AG10803 (cell line): ENCODE measurements around the gene SYNM.
A peak's percentile ranks its signal among the peaks of the same experiment; 100 is the strongest.

ENCODE experiments used
- DNase-seq: peaks from one replicate; pipeline ENCODE4 v3.0.0; 2010; ENCODE audit warnings: low read depth
- H3K4me3 ChIP-seq: 2 replicates; pipeline ENCODE4 v1.5.1; 2011; ENCODE audit warnings: mild to moderate bottlenecking, low read length, control low read depth
- CTCF ChIP-seq: conservative IDR thresholded peaks from 2 replicates; pipeline ENCODE4 v1.5.1; 2011; ENCODE audit warnings: mild to moderate bottlenecking, low read length, control low read depth, inconsistent platforms

The SYNM gene

GRCh38 chr15:99121691-99122410 is 17.0 kb downstream of the SYNM start:
- no peak for DNase-seq
- H3K4me3 ChIP-seq, result no peak overlapping the region
- TF ChIP-seq CTCF, result no peak

GRCh38 chr15:99122831-99123712 is 18.2 kb downstream of the SYNM start:
- TF ChIP-seq CTCF, result no peak

GRCh38 chr15:99123713-99124451 is 19.0 kb downstream of the SYNM start:
- peak overlapping the region; percentile 38 for H3K4me3 ChIP-seq
- no peak for TF ChIP-seq CTCF
- DNase-seq, result peak; percentile 97

More at GRCh38 chr15:99122831-99123712, 18.2 kb downstream of the SYNM start:
- no peak for DNase-seq
- peak overlapping the region; percentile 38 for H3K4me3 ChIP-seq

GRCh38 chr15:99124641-99125040 is 19.8 kb downstream of the SYNM start:
- no peak overlapping the region for H3K4me3 ChIP-seq
- no peak for TF ChIP-seq CTCF
- no peak for DNase-seq

GRCh38 chr15:99125061-99125891 is 20.4 kb downstream of the SYNM start:
- no peak for DNase-seq
- no peak for TF ChIP-seq CTCF
- H3K4me3 ChIP-seq, result no peak overlapping the region

GRCh38 chr15:99126131-99126588 is 21.3 kb downstream of the SYNM start:
- no peak for TF ChIP-seq CTCF
- DNase-seq, result no peak
- no peak overlapping the region for H3K4me3 ChIP-seq
